ENCODE data around the gene MATN1. TPM values are rescaled to one million over a fixed set of nuclear protein-coding genes. Genes with fewer than 3 reads are reported as not detected.

Gene MATN1
- total RNA-seq, 1 experiment from 2014 or later, result 0.24 TPM

- TF ChIP-seq ZNF425 (CRISPR knock-in tag; conservative IDR thresholded peaks at IDR 0.05) (no peak), ELF4 (CRISPR knock-in tag; IDR thresholded peaks at IDR 0.05; ENCODE audit: low read depth) (no peak), IRF1 (CRISPR knock-in tag; IDR thresholded peaks at IDR 0.05) (no peak), ZNF423 (CRISPR knock-in tag; IDR thresholded peaks at IDR 0.05) (no peak), NFATC4 (CRISPR knock-in tag; IDR thresholded peaks at IDR 0.05) (no peak)
Measured at GRCh38 chr1:30665216-30666010, 58.0 kb downstream of the MATN1 start (continued).

GRCh38 chr1:30664103-30664755, 59.2 kb downstream of the MATN1 start:
- CTCF ChIA-PET, result no interaction called here
- Mint-ChIP-seq H3K9me3 (no peaks in the 10 kb centered on the region), H3K27ac (no peak overlapping the region), H3K4me1 (peaks cover 18% of the 10 kb centered on the region), H3K36me3 (no peaks in the 10 kb centered on the region), H3K27me3 (ENCODE audit: low read depth) (peaks cover 2% of the 10 kb centered on the region; the same call in 1 of the 2 replicates), H3K4me3 (no peak overlapping the region)
- DNase-seq (ENCODE audit: low spot score) (no peak), ATAC-seq (no peak)
- POLR2A ChIA-PET, result no interaction called here
- TF ChIP-seq ZNF512 (CRISPR knock-in tag; IDR thresholded peaks at IDR 0.05; ENCODE audit: borderline replicate concordance), result no peak
- no peak for TF ChIP-seq KAT7 (CRISPR knock-in tag; IDR thresholded peaks at IDR 0.05; ENCODE audit: borderline replicate concordance)
- no peak for TF ChIP-seq MAX (CRISPR knock-in tag; IDR thresholded peaks at IDR 0.05)
- no peak for TF ChIP-seq NFE2L1 (CRISPR knock-in tag; IDR thresholded peaks at IDR 0.05)
- no peak for TF ChIP-seq ZNF219 (CRISPR knock-in tag; IDR thresholded peaks at IDR 0.05; ENCODE audit: borderline replicate concordance)
- TF ChIP-seq TCF7 (CRISPR knock-in tag; IDR thresholded peaks at IDR 0.05; ENCODE audit: low read depth), result no peak
- TF ChIP-seq CBFB (CRISPR knock-in tag; IDR thresholded peaks at IDR 0.05; ENCODE audit: low read depth), result no peak
- TF ChIP-seq ATF6 (CRISPR knock-in tag; IDR thresholded peaks at IDR 0.05), result no peak
- TF ChIP-seq ZNF281 (CRISPR knock-in tag; IDR thresholded peaks at IDR 0.05), result no peak
- TF ChIP-seq FOXP1 (CRISPR knock-in tag; IDR thresholded peaks at IDR 0.05; ENCODE audit: borderline replicate concordance), result no peak
- TF ChIP-seq NR3C1 (CRISPR knock-in tag; conservative IDR thresholded peaks at IDR 0.05; ENCODE audit: low read depth), result no peak
- no peak for TF ChIP-seq ARID4B (CRISPR knock-in tag; IDR thresholded peaks at IDR 0.05; ENCODE audit: borderline replicate concordance)
- TF ChIP-seq HMGA2 (CRISPR knock-in tag; IDR thresholded peaks at IDR 0.05), result no peak
- no peak for TF ChIP-seq GABPB1 (CRISPR knock-in tag; IDR thresholded peaks at IDR 0.05)

All from WTC11 (cell line).